PFSK-1 (cell line): ENCODE results near the gene TMED4.

ENCODE experiments used
- FOXP2 ChIP-seq: optimal IDR thresholded peaks from 2 replicates; pipeline ENCODE3; 2011; ENCODE audit warnings: borderline replicate concordance, control low read depth, inconsistent platforms; ENCODE audit not compliant: insufficient read depth; ENCODE audit errors: extremely low read length, extremely low read depth
- POLR2AphosphoS5 ChIP-seq: IDR thresholded peaks from 2 replicates; pipeline ENCODE4 v1.6.1; 2012; ENCODE audit warnings: low read depth, mild to moderate bottlenecking, control low read depth, low read length, moderate library complexity
- REST ChIP-seq, 2 experiments: IDR thresholded peaks; 2 replicates each; pipeline versions ENCODE4 v1.6.1 to v1.8.0; 2011 to 2012; ENCODE audit warnings: low read depth in 2 of 2, low read length in 2 of 2, control low read depth in 1 of 2, inconsistent platforms in 1 of 2, mild to moderate bottlenecking in 1 of 2, moderate library complexity in 1 of 2; ENCODE audit not compliant: insufficient read depth in 1 of 2
- SIN3A ChIP-seq: IDR thresholded peaks from 2 replicates; pipeline ENCODE4 v1.6.1; 2012; ENCODE audit warnings: mild to moderate bottlenecking, low read length, moderate library complexity, borderline replicate concordance; ENCODE audit not compliant: insufficient read depth
- TAF1 ChIP-seq: IDR thresholded peaks from 2 replicates; pipeline ENCODE4 v1.6.1; 2012; ENCODE audit warnings: low read length, control low read depth, borderline replicate concordance; ENCODE audit not compliant: insufficient read depth

TMED4 gene

DNA sequence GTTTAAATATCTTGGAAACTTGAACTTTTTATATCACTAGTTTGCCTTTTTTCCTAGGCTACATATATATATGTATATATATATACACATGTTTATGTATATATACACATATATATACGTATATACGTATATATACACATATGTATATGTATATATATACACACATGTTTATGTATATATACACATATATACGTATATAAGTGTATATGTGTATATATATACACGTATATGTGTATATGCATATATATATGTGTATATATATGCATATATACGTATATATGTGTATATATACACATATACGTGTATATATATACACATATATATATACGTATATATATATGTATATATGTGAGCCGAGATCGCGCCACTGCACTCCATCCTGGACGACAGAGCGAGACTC is 34.5 kb upstream of the TMED4 start:
- TF ChIP-seq TAF1 (no peak), REST (IDR thresholded peaks at IDR 0.05; ENCODE audit: insufficient read depth in 1 of 2, low read depth in 2 of 2, low read length in 2 of 2) (no peak), POLR2AphosphoS5 (no peak), FOXP2 (no peak), SIN3A (no peak)

DNA sequence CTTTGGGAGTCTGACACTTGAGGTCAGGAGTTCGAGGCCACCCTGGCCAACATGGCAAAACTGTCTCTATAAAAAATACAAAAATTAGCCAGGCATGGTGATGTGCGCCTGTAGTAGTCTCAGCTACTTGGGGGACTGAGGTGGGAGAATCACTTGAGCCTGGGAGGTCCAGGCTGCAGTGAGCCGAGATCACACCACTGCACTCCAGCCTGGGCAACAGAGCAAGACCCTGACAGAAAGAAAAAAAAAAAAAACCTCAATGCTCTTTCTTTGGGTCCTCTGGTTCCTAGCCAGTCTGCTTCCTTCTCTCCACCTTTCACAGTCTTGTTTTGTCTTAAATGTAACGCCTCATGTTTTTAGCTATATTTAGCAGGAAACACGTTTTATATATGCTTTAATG is 33.8 kb upstream of the TMED4 start:
- no peak for TF ChIP-seq POLR2AphosphoS5
- no peak for TF ChIP-seq SIN3A
- no peak for TF ChIP-seq TAF1
- TF ChIP-seq FOXP2: no peak
- TF ChIP-seq REST (IDR thresholded peaks at IDR 0.05; ENCODE audit: insufficient read depth in 1 of 2, low read depth in 2 of 2, low read length in 2 of 2): no peak

- no peak for TF ChIP-seq REST (IDR thresholded peaks at IDR 0.05; ENCODE audit: insufficient read depth in 1 of 2, low read depth in 2 of 2, low read length in 2 of 2)
- no peak for TF ChIP-seq POLR2AphosphoS5
- no peak for TF ChIP-seq FOXP2
- TF ChIP-seq TAF1: no peak
- TF ChIP-seq SIN3A: no peak
Measured at GRCh38 chr7:44615149-44615611, 33.1 kb upstream of the TMED4 start.

DNA sequence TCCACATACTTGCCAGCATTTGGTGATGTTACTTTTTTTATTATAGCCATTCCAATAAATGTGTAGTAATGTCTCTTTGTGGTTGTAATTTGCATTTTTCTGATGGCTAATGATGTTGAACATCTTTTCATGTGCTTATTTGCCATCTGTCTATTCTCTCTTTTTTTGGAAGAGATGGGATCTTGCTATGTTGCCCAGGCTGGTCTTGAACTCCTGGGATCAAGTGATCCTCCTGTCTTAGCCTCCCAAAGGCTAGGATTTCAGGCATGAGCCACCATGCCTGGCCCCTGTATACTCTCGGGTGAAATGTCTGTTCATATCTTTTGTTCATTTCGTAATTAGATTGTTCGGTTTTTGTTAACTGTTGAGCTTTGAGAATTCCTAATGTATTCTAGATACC is 27.8 kb upstream of the TMED4 start:
- TF ChIP-seq REST (IDR thresholded peaks at IDR 0.05; ENCODE audit: insufficient read depth in 1 of 2, low read depth in 2 of 2, low read length in 2 of 2) (no peak), POLR2AphosphoS5 (no peak), TAF1 (no peak), FOXP2 (no peak), SIN3A (no peak)

DNA sequence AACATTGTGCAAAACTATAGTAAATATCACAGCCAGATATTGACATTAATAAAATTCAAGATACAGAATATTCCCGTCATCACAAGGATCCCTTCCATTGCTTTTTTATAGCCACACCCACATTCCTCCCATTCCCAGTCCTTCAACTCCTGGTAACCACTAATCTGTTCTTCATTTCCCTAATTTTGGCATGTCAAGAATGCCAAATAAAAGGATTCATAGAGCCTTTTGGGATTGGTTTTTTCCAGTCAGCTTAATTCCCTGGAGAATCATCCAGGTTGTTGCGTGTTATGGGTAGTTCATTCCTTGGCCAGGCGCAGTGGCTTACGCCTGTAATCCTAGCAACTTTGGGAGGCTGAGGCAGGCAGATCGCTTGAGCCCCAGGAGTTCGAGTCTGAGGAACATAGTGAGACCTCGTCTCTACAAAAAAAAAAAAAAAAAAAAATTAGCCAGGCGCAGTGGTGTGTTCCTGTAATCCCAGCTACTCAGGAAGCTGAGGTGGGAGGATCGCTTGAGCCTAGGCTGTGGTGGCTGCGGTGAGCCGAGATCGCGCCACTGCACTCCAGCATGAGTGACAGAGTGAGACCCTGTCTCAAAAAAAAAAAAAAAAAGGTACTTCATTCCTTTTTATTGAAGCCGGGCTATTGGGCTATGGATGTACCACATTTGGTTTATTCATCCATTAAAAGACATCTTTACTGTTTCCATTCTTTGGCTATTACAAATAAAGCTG is 27.1 kb upstream of the TMED4 start:
- no peak for TF ChIP-seq REST (IDR thresholded peaks at IDR 0.05; ENCODE audit: insufficient read depth in 1 of 2, low read depth in 2 of 2, low read length in 2 of 2)
- TF ChIP-seq SIN3A: no peak
- no peak for TF ChIP-seq POLR2AphosphoS5
- no peak for TF ChIP-seq TAF1
- TF ChIP-seq FOXP2: no peak
